Measurements from ENCODE around the gene CFAP221.
"Not testable (repeated sequence)": the region's sequence is repeated elsewhere in the genome, so short reads cannot be mapped to it uniquely, and the experiment has no call there.

The CFAP221 gene

GRCh38 chr2:119592436-119592835 is 48.2 kb downstream of the CFAP221 start:
- no peak for DNase-seq

DNA sequence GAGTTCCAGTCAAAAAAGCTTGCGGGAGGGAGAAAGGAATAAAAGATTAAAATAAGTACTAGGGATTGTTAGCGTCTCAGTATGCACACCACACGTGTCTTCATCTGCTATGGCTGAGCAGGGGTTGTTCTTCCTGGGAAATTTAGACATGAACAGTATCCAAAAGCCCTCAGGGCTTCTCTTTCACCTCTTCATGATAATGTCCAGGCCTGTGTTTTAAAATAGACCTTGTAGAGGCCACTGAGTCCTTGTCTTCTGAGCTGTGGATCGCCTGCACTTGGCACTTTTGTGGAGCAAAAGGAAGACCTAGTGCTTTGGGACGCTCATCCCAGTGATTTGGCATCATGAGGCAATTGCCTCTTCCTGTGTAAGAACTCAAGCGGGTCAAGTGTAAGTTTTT is 52.4 kb downstream of the CFAP221 start:
- DNase-seq = no peak

DNA sequence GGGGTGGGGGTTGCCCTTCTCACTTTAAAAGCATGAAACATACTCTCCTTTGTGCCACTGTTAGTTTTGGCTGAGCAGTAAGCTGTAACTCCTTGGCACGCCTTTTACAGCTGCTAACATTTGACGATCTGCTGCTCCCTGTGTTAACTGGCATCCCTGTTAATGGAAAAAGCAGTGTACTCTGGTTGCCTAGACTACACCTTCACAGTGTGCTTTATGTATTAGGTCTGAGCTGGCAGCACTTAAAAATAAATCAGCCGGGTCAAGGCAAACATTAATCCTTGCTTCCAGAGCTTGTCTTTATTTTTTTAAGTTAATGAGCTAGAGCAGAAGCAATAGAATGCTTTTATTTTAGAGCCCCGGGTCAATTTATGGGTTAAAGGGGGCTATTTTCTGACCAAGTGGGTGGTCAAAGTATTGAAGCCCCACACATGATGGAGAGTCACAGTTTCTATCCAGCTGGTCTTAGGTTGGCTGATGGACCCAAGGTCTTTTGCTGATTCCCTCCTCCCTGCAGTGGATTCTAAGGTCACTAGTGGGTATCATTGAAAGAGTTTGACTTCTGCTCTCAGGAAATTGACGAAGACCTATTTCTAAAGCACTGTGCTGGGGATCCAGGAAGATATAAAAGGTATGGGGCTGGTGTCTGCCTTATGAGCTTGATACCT is 54.5 kb downstream of the CFAP221 start:
- DNase-seq = peak; percentile 56

- DNase-seq = no peak
Observed at GRCh38 chr2:119599384-119599783, 55.1 kb downstream of the CFAP221 start.

DNA sequence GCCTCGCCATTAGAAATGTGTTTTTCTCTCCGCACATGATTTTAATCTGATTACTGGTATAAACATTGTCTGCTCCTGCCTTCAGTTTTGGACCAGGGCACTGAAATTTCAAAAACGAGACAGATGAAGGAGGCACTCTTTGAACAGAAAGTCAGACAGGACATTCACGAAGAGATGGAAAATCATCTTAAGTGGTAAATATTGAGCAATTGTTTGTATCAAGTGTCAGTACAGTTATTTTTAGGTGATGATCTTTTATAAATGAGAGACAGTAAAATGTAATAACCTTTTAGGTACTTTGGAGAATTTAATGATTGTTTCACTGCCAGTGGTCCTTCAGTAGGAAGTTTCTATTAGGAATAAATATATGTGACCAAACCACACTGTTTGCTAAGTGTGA is 60.8 kb downstream of the CFAP221 start:
- DNase-seq = no peak

DNA sequence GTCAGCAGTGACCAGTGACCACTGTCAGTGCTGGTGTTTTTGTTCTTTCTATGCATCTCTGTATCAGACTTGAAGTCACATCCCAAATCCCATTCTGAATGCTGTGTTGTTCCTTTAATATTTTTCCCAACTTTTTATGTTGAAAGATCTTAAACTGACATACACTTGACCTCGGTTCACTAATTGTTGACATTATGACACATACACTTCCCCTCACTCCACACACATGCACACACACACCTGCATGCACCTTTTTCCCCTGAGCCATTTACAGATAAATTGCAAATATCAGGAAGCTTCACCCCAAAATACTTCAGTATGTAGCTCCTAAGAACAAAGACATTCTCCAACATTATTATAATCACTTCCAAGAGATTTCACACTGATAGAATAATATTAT is 62.4 kb downstream of the CFAP221 start:
- no peak for DNase-seq

- no peak for DNase-seq
Observed at GRCh38 chr2:119608553-119608952, 64.3 kb downstream of the CFAP221 start.

DNA sequence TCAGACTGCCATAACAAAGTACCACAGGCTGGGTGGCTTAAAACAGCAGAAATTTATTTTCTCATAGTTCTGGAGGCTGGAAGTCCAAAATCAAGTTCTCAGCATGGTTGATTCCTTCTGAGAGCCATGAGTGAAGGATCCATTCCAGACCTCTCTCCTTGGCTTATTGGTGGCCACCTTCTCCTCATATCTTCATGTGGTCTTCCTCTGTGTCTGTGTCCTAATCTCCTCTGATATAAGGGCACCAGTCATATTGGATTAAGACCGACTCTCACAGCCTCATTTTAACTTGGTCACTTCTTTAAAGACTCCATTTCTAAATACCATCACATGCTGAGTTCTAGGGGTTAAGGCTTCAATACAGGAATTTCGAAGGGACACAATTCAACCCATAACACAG is 65.1 kb downstream of the CFAP221 start:
- DNase-seq = no peak

DNA sequence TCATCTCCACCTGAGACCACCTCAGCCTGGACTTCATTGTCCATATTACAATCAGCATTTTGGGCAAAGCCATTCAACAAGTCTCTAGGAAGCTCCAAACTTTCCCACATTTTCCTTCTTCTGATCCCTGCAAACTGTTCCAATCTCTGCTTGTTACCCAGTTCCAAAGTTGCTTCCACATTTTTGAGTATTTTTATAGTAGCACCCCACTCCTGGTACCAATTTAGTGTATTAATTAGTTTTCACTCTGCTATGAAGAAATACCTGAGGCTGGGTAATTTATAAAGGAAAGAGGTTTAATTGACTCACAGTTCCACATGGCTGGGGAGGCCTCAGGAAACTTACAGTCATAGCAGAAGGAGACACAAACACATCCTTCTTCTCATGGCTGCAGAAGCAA is 69.9 kb downstream of the CFAP221 start:
- DNase-seq = not testable (repeated sequence)

GRCh38 chr2:119616421-119616820 is 72.2 kb downstream of the CFAP221 start:
- no peak for DNase-seq

- no peak for DNase-seq
Observed at GRCh38 chr2:119617455-119617854, 73.2 kb downstream of the CFAP221 start.

DNA sequence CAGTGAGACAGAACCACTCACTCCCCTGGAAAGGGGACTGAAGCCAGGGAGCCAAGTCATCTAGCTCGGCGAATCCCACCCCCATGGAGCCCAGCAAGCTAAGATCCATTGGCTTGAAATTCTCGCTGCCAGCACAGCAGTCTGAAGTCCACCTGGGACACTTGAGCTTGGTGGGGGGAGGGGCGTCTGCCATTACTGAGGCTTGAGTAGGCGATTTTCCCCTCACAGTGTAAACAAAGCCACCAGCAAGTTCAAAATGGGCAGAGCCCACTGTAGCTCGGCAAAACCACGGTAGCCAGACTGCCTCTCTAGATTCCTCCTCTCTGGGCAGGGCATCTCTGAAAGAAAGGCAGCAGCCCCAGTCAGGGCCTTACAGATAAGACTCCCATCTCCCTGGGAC is 74.5 kb downstream of the CFAP221 start:
- not testable (repeated sequence) for DNase-seq

GRCh38 chr2:119625226-119625625 is 81.0 kb downstream of the CFAP221 start:
- no peak for DNase-seq

GRCh38 chr2:119629323-119629825 is 85.1 kb downstream of the CFAP221 start:
- DNase-seq = no peak

DNA sequence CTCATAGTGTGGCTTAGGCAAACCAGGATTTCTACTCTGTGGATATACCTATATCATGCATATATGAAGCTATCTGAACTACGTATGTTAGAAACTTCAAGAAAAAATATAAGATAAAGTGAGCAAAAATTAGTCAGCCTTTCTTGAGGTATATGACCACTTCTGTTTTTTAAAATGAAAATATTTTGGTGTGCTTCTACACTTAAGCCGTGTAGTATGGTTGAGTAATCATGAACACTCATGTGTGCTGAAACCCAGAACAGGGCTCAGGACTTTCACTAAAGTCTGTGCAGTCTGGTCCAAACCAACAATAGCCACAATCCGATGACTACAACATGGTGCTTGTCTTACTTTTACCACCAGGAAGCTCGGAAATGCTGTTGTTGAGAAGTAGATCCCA is 85.9 kb downstream of the CFAP221 start:
- no peak for DNase-seq

DNA sequence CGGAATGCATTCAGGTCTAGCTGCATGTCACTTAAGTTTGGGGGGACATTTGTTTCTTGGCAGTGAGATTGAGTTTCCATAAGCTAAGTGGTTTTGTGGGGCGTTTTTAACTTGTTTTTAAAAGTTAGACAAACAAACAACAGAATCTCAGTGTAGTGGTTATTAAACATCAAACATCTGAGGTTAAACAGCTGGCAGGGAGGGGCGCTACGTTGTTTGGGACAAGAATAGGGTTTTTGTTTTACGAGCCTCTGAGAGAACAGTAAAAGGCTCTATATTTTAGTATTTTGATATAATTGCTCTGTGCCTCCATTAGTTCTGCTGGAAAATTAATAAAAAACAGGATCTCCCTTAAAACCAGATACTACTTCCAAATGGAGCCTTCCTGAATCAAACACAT is 93.1 kb downstream of the CFAP221 start:
- no peak for DNase-seq

DNA sequence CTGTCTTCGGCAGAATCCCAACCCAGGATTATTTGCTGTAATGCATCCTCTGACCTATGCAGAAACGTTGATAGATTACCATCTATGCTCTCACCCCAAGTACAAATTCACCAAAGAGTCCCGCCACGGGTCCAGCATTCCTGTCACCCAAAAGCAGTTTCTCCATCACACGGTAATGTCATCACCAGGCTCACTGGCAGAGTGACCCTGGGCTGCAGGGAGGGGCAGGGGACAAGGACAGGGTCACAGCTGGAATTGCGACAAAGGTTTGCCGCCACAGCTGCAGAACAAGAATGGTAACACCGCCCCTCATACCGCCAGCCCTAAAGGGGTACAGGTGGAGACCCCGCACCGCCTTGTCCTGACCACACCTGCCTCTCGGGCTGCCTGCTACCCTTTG is 94.0 kb downstream of the CFAP221 start:
- no peak for DNase-seq

GRCh38 chr2:119638685-119639554 is 94.7 kb downstream of the CFAP221 start:
- no peak for DNase-seq

DNA sequence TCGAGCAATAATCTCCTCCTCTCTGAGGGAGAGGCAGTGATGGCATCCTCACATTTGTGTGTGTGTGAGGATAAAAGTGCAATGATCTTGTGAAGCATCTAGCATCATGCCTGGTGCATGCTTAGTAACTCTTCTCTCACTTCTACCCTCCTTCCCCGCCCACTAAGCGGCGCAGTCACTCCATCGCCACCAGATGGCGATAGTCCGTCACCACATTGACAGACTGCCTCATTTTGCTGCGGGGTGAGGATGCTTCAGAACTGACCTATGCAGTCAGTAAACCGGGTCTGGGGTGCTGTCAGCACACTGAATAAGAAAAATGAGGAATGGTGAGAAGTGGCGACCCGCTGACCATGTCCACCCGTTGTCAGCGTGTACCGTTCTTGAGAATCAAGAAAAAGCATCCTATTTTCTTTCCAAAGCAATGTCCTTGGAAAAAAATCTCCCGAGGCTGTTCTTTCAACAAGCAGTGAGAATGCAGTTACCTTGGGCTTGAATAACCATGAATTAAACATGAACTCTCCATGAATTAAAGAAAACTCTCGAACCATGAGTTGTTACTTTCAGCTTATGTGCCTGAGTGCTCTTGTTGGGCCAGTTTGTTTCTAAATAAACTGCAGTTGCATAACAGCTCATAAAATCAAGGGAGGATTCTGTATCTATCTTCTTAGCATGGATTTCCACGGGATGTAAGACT is 97.5 kb downstream of the CFAP221 start:
- peak; percentile 18 for DNase-seq

DNA sequence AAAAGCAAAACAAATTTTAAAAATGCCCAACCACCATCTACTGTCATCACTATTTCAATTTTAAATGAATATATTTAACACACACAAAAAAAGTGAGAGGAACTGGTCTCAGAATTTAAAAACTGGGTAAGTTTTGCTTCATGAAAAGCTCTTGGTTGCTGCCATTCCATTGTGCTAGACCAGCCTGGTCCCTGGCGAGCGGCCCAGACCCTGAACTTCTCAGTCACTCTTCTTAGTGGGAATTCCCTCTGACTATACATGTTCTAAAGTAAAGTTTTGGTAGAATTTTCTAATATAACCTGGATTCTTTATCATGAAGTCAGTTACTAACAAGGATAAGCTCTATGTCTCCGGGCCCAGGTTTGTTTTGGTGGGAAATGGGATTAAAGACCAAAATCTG is 99.9 kb downstream of the CFAP221 start:
- DNase-seq = no peak

- DNase-seq = no peak
Observed at GRCh38 chr2:119645173-119645855, 101.1 kb downstream of the CFAP221 start.

- DNase-seq = no peak
Observed at GRCh38 chr2:119646149-119646548, 101.9 kb downstream of the CFAP221 start.
